Parathyroid adenoma (tissue), 2 donors: ENCODE data around the gene TSHZ2.
"Not testable (repeated sequence)": the region's sequence is repeated elsewhere in the genome, so short reads cannot be mapped to it uniquely, and the experiment has no call there.

Experiments used
- H2AFZ ChIP-seq: fragments of 300-600 bp; sonication (generic); one replicate; pipeline ENCODE4 v1.7.0; 2017; ENCODE audit warnings: antibody characterized with exemption, mild to moderate bottlenecking
- H3K27ac ChIP-seq: fragments of 300-600 bp; sonication (generic); one replicate; pipeline ENCODE4 v1.7.0; 2017
- H3K27me3 ChIP-seq: fragments of 300-600 bp; sonication (generic); one replicate; pipeline ENCODE4 v1.7.0; 2017; ENCODE audit warnings: low read length; ENCODE audit not compliant: control insufficient read depth, insufficient read depth
- H3K36me3 ChIP-seq: fragments of 300-600 bp; sonication (generic); one replicate; pipeline ENCODE4 v1.7.0; 2017; ENCODE audit warnings: low read length; ENCODE audit not compliant: control insufficient read depth, insufficient read depth
- H3K4me1 ChIP-seq: fragments of 300-600 bp; sonication (generic); one replicate; pipeline ENCODE4 v1.7.0; 2017; ENCODE audit warnings: control low read depth
- H3K4me2 ChIP-seq: fragments of 300-600 bp; sonication (generic); one replicate; pipeline ENCODE4 v1.7.0; 2017; ENCODE audit warnings: low read length
- H3K4me3 ChIP-seq: fragments of 300-600 bp; sonication (generic); one replicate; pipeline ENCODE4 v1.7.0; 2017; ENCODE audit warnings: low read depth, low read length
- H3K79me2 ChIP-seq: fragments of 300-600 bp; sonication (generic); one replicate; pipeline ENCODE4 v1.7.0; 2017; ENCODE audit warnings: control low read depth
- H3K9ac ChIP-seq: fragments of 300-600 bp; sonication (generic); one replicate; pipeline ENCODE4 v1.7.0; 2017; ENCODE audit warnings: mild to moderate bottlenecking
- H3K9me3 ChIP-seq: fragments of 300-600 bp; sonication (generic); one replicate; pipeline ENCODE4 v1.7.0; 2017; ENCODE audit warnings: low read length; ENCODE audit not compliant: control insufficient read depth
- CTCF ChIP-seq: fragments of 300-600 bp; sonication (generic); IDR thresholded peaks from one replicate; pipeline ENCODE4 v1.7.0; 2017; ENCODE audit warnings: antibody characterized with exemption, mild to moderate bottlenecking
- donor health status: primary hyperparathyroidism.

TSHZ2 gene

GRCh38 chr20:53085720-53086119 is 113.6 kb downstream of the TSHZ2 start:
- H3K79me2 ChIP-seq, result no peaks in the 10 kb centered on the region
- H3K9ac ChIP-seq, result no peak overlapping the region
- H3K4me1 ChIP-seq, result no peaks in the 10 kb centered on the region
- H3K9me3 ChIP-seq, result no peaks in the 10 kb centered on the region
- no peak overlapping the region for H3K27ac ChIP-seq
- no peak overlapping the region for H3K4me3 ChIP-seq
- no peak for TF ChIP-seq CTCF
- H3K4me2 ChIP-seq, result no peak overlapping the region
- no peaks in the 10 kb centered on the region for H3K36me3 ChIP-seq
- H2AFZ ChIP-seq, result no peak overlapping the region
- no peaks in the 10 kb centered on the region for H3K27me3 ChIP-seq

- TF ChIP-seq CTCF, result no peak
- no peak overlapping the region for H3K27ac ChIP-seq
- no peak overlapping the region for H2AFZ ChIP-seq
- no peaks in the 10 kb centered on the region for H3K36me3 ChIP-seq
- H3K4me3 ChIP-seq, result no peak overlapping the region
- no peaks in the 10 kb centered on the region for H3K27me3 ChIP-seq
- no peaks in the 10 kb centered on the region for H3K4me1 ChIP-seq
- H3K4me2 ChIP-seq, result no peak overlapping the region
- no peaks in the 10 kb centered on the region for H3K9me3 ChIP-seq
- H3K79me2 ChIP-seq, result no peaks in the 10 kb centered on the region
- no peak overlapping the region for H3K9ac ChIP-seq
Observed at GRCh38 chr20:53087037-53087777, 115.0 kb downstream of the TSHZ2 start.

DNA sequence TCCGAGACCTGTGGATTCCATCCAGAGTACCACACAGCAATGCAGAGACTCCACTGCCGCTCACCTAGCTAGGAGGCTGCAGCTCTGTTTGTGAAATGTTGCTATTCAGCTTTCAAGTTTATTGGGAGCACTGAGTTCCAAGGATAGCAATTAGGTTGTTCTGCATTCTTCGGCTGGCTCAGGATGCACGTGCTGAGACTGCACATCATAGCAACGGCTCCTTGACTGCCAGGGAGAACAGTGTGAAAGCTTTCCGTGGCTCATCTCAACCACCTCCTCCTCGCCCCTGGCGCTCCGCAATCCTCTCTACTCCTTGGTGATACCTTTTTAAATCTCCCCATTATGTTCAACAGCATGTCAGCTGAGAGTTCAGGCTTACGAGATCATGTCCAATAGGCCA is 116.6 kb downstream of the TSHZ2 start:
- H3K4me3 ChIP-seq, result no peak overlapping the region

GRCh38 chr20:53089851-53090250 is 117.7 kb downstream of the TSHZ2 start:
- not testable (repeated sequence) for H3K4me2 ChIP-seq, H3K4me3 ChIP-seq, H3K27me3 ChIP-seq, H3K36me3 ChIP-seq, H2AFZ ChIP-seq, H3K27ac ChIP-seq, H3K9ac ChIP-seq, H3K79me2 ChIP-seq, H3K9me3 ChIP-seq, H3K4me1 ChIP-seq

More for the DNA sequence above, 116.6 kb downstream of the TSHZ2 start:
- no peaks in the 10 kb centered on the region for H3K36me3 ChIP-seq
- no peaks in the 10 kb centered on the region for H3K79me2 ChIP-seq
- H2AFZ ChIP-seq, result no peak overlapping the region
- H3K27ac ChIP-seq, result no peak overlapping the region
- H3K9me3 ChIP-seq, result no peaks in the 10 kb centered on the region
- H3K4me2 ChIP-seq, result no peak overlapping the region
- H3K27me3 ChIP-seq, result no peaks in the 10 kb centered on the region
- TF ChIP-seq CTCF, result no peak
- H3K9ac ChIP-seq, result no peak overlapping the region
- no peaks in the 10 kb centered on the region for H3K4me1 ChIP-seq

GRCh38 chr20:53091789-53092188 is 119.6 kb downstream of the TSHZ2 start:
- no peaks in the 10 kb centered on the region for H3K27me3 ChIP-seq
- no peaks in the 10 kb centered on the region for H3K4me1 ChIP-seq
- H3K27ac ChIP-seq, result no peak overlapping the region
- TF ChIP-seq CTCF, result no peak
- H3K9ac ChIP-seq, result no peak overlapping the region
- no peaks in the 10 kb centered on the region for H3K36me3 ChIP-seq
- H3K4me2 ChIP-seq, result no peak overlapping the region
- no peak overlapping the region for H2AFZ ChIP-seq
- H3K79me2 ChIP-seq, result no peaks in the 10 kb centered on the region
- H3K9me3 ChIP-seq, result no peaks in the 10 kb centered on the region
- H3K4me3 ChIP-seq, result no peak overlapping the region
